Amniotic stem cell (primary cell): ENCODE results near the gene SMC1B.
"Not testable (repeated sequence)": the region's sequence is repeated elsewhere in the genome, so short reads cannot be mapped to it uniquely, and the experiment has no call there.

Source experiments
- DNase-seq: peaks from one replicate; lab custom pipeline; 2025; lab: John Stamatoyannopoulos, UW

The SMC1B gene, protein sequence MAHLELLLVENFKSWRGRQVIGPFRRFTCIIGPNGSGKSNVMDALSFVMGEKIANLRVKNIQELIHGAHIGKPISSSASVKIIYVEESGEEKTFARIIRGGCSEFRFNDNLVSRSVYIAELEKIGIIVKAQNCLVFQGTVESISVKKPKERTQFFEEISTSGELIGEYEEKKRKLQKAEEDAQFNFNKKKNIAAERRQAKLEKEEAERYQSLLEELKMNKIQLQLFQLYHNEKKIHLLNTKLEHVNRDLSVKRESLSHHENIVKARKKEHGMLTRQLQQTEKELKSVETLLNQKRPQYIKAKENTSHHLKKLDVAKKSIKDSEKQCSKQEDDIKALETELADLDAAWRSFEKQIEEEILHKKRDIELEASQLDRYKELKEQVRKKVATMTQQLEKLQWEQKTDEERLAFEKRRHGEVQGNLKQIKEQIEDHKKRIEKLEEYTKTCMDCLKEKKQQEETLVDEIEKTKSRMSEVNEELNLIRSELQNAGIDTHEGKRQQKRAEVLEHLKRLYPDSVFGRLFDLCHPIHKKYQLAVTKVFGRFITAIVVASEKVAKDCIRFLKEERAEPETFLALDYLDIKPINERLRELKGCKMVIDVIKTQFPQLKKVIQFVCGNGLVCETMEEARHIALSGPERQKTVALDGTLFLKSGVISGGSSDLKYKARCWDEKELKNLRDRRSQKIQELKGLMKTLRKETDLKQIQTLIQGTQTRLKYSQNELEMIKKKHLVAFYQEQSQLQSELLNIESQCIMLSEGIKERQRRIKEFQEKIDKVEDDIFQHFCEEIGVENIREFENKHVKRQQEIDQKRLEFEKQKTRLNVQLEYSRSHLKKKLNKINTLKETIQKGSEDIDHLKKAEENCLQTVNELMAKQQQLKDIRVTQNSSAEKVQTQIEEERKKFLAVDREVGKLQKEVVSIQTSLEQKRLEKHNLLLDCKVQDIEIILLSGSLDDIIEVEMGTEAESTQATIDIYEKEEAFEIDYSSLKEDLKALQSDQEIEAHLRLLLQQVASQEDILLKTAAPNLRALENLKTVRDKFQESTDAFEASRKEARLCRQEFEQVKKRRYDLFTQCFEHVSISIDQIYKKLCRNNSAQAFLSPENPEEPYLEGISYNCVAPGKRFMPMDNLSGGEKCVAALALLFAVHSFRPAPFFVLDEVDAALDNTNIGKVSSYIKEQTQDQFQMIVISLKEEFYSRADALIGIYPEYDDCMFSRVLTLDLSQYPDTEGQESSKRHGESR

DNA sequence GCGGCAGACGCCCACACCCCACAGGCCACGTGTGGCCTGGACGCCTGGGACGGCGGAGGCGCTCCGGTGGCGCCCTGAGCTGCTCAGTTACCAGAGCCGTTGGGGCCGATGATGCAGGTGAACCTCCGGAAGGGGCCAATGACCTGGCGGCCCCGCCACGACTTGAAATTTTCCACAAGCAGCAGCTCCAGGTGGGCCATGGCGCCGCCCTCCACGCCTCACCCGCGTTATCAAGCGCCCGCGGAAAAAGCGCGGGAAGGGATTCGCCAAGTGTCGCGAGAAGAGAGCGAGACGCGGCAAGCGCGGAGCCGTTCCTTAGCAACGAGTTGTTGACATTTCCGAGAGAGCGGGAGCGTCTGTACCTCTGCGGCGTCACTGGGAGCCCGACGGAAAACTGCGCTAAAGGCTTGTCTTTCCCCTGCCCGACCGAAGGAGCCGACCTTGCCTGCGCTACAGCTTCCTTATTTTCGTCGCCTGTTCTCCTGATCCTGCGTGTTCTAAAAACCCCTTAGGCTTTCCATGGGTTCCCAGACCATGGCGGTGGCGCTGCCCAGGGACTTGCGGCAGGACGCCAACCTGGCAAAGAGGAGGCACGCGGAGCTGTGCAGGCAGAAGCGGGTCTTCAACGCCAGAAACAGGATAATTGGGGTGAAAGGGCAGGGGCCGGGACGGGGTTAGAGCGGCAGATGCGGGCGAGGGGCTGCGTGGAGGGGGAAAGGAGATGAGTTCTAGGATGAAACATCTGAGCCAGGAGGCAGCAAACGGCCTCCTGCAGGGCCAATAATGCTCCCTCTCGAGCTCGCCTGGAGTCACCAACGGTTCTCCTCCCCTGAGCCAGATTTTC, at the start of gene SMC1B, which contains the start of gene RIBC2:
SMC1B (minus strand) TSS at position 232 of the 844 bp plus-strand sequence; CDS start at position 200, 32 bp downstream.
RIBC2 (plus strand) TSS at position 326 of the 844 bp plus-strand sequence; CDS start at position 520, 194 bp downstream.
- no peak for DNase-seq

DNA sequence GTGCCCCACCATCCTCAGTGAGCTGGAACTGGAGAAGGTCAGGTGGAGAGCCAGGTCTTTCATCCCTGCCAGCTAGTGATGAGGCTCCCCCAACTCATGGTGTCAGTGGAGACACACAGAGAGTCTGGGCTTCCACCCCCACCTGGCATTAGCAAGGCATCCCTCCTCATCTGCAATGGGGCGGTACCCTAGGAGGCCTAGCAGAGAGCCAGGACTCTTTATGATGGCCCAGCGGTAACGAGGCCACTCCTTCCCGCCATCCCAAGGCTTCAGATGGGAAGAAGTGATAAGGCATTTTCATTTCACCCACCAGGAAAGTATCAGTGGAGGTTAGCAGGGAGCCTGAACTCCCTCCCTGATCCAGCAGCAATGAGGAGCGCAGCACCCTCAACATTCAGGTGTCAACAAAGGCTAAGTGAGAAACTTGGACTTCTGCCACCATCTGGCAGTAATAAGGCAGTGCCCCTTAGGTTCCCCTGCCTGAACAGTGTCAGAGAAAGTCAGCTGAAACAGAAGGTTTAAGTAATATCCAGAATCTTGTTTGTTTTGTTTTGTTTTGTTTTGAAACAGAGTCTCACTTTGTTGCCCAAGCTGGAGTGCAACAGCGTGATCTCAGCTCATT, 48.7 kb upstream of the SMC1B start:
- DNase-seq: no peak

DNA sequence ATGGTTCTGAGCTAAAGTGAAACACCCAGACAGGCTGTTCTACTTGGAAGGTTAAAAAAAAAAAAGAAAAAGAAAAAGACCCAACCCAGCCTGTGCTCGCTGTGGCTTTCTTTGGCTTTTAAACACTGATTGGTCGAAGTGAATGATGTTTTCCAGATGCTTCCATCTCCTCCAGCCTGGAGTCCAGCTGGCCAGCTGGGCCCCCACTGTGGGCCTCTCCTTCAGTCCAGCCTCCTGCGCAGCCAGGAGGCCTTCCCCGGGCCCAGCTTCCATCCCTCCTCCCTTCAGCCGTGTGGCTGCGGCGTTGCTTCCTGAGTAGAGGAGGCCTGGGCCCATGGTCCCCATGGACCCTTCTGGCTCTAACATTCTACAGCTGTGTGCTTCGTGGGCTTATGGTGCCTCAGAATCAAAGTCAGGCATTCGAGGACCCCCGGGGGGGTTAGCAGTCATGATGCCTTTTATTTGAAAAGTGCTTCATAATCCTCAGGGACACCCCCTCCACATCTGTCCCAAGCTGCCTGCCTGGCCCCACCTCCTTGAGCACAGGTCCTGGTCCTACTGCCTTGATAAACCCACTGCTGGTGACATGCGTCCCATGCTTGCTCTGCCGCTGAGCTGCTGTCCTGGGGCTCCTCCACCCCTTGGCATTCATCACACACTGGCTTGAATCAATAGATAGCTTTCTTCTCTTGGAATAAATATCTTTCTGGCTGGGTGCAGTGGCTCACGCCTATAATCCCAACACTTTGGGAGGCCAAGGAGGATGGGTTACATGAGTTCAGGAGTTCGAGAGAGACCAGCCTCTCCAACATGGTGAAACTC, 47.1 kb upstream of the SMC1B start:
- no peak for DNase-seq

DNA sequence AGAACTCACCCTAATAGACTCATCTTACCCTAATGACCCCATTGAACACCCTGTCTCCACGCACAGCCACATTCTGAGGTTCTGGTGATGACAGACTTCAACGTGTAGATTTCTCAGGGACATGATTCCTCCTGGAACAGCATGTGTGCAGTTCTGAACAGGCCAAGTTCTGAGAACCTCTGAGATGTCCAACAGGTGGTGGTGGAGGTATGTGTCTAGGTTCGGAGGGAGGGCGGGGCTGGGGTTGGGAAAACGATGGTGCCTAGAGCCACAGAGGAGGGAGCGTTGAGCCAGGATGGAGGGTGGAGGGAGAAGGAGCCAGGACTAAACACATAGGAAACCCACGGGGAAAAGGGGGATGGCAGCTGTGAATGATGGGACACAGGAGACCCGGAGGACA, 45.8 kb upstream of the SMC1B start:
- no peak for DNase-seq

DNA sequence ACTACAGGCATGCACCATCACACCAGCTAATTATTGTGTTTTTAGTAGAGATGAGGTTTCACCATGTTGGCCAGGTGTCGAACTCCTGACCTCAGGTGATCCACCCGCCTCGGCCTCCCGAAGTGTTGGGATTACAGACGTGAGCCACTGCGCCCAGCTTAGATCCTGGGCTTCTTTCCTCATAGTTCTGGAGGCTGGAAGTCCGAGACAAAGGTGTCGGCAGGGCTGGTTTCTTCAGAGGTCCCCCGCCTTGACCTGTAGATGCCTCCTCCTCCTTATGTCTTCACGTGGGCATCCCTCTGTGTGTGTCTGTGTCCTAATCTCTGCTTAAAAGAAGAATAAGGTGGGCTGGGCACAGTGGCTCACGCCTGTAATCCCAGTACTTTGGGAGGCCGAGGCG, 45.1 kb upstream of the SMC1B start:
- no peak for DNase-seq

DNA sequence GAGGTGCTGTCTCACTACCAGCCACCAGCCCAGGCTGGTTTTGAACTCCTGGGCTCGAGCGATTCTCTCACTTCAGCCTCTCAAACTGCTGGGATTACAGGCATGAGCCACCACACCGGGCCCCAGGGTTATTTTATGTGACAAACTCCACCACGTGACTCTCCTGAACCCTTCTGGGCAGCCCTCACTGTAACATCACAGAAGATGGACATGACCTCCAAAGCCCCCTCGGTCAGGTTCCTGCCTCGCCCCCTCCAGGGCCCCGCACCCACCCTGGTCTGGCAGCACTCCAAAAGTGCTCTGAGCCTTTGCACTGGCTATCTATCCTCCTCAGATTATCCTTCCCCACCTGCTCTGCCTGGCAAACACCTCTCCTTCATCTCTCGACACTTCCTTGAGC, 43.4 kb upstream of the SMC1B start:
- no peak for DNase-seq

DNA sequence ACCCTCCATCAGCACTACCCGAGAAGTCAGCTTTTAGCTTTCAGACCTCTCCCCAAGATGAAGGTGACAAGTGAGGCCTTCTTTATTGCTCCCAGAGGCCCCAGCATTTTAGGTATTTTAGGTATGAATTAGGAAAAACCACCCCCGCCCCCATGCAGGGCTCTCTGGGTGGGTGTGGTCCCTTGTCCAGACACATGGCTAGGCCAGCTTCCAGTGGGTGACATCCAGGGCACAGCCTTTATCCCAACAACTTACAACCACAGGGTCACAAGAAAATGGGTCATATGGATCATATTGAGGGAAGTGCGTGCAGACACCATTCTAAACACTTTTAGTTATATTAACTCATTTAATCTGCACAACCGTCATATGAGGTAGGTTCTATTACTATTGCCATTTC, 42.2 kb upstream of the SMC1B start:
- no peak for DNase-seq

DNA sequence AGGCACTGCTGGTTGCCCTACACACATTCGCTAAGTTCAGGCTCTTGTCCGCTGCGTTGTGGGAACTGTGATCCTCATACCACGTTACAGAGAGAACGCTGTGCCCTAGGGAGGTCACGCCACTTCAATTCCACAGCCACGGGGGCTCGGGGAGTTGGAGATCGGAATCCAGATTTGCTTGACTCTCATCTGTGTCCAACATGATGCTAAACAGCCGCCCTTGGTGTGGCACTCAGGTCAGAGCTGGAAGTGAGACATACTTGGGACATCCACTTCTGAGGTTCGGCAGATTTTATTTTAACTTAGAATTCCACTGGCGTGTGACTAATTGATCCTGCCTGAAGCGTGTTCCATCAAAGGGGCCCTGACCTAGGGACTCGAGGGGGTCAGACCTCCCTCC, 41.8 kb upstream of the SMC1B start:
- DNase-seq: no peak

DNA sequence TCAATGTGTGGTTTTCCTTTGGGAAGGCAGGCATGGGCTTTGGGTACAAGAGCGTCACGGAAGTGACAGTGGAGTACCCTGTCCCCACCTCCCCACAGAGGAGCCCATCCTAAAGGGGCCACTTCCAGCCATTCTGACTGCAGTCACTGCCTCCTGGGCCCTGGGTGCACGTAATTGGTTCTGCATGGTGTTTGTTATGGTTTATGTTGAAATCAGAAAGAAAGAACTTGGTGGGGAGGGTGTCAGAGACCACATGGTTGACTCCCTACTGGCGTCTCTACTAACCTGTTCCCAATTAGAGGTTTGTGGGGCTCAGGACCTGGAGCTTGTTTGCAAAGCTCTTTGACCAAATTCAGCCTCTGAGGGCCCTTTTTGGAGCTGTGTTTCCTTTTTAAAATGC, 40.9 kb upstream of the SMC1B start:
- no peak for DNase-seq

DNA sequence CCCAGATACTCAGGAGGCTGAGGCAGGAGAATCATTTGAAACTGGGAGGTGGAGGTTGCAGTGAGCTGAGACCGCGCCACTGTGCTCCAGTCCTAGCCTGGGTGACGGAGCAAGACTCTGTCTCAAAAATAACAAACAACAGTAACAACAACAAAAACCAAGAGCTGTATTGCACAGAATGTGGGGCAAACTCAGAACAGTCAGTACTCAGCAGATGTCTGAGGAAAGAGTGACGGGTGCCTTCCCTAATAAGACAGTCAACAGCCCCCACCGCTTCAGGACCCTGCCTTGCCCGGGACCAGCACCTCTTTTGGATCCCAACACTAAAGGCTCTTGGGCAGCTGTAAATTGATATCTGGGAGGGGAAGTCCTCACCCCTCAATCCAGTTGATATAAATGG, 40.4 kb upstream of the SMC1B start:
- DNase-seq: no peak

DNA sequence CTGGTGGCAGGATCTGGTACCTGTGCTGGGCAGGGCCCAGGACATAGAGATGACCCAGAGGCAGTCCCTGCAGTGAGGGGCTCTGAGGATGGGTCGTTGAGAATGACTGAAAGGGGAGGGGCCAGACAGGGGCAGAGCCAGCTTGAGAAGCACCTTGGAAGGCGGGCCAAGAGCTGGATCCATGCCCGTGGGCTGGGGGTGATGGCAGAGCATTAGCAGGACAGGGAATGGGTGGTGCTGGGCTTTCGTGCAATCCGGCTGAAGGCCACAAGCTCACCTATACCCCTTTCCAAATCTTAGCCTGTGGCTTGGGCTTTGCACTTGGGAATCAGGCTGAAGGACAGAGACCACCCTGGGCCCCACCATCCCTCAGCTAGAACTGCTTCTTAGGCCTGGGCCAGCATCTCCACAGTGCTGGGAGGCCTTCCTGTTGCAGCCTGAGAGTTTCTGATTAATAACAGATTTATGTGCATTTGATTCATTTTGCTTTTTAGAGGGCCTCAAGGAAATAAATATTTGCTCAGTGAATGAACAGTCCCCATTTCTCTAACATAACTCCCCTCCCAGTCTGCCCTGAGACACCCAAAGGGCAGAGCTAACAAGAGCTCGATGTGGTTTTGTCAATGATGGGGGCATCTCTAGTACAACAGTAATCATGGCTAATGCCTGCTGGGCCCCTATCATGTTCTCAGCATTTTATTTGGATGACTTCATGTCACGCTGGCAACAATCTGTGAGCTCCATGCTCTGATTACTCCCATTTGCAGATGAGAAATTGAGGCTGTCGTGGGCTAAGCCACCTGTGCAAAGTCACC, 39.4 kb upstream of the SMC1B start:
- no peak for DNase-seq

DNA sequence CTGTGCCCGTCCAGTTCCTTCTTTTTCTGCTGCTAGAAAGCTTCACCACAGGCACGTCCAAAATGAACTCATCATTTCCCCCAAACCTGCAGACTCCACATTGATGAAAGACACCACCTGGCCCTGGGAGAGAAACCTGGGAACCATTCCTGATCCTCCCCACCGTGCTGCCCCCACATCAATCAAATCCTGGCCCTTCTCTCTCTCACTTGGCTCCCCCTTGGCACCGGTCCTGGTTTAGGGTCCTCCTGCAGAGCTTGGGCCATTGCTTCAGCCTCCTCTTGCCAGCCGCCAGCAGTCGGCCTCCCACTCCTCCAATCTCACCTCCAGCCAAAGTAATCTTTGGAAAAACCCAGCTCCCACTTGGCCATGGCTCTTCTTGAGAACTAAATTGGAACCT, 38.6 kb upstream of the SMC1B start:
- DNase-seq: no peak

DNA sequence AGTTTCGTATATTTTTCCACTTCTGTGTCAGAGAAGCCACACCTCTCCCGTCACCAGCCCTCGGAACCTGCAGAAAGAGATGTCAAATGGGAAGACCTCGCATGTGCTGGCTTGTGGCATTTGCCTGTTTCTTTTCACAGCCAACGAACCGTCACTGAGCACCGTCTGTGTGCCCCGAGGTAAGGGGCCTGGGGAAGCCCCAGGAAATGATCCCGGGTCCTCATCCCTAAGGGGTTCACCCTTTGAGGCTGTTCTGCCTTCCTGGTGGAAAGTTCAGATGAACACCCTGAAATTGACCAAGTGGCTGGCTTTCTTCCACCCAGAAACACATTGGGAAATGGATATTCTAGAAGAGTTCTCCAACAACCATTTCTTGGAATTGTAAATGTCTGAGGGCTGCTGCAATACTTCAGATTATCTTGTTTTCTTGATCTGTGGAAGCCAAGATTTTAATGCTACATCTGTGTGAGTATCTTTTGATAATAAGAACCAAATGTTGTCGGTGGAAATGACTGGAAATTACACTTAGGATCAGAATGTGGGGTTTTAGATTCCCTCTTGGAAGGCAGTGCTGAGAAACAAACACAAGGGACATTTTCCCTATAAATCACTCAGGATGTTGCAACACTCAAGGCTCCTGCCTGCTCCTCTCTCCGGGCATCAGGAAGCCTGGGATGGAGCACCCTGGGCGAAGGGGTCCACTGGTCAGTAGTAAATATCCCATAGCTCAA, 37.7 kb upstream of the SMC1B start:
- DNase-seq: peak; percentile 78

DNA sequence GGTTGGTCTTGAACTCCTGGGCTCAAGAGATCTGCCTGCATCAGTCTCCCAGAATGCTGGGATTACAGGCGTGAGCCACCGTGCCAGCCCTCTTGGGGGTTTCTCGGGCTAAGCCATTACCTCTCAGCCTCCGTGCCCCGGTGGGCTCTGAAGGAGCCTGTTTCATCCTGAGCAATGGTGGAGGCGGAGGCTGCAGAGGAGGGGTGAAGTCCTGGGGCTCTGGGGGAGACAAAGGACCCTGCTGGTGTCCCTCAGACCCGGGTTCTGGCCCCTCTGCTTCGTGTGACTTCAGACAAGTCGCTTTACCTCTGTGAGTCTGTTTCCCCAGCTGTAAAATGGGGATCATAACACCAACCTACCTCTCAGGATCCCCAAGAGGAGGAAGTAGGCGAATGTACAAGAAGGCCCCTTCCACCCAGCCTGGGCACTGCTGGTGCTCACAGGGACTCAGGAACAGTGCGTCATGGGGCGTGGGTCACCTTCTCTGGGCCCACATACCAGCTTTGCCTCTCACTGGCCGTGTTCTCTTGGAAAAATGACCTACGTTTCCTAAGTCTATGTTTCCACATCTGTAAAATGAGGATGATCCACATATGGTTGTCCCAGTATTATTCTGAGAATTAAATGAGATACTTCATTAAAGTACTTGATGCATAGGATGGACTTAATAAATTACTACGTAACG, 36.8 kb upstream of the SMC1B start:
- DNase-seq: no peak

DNA sequence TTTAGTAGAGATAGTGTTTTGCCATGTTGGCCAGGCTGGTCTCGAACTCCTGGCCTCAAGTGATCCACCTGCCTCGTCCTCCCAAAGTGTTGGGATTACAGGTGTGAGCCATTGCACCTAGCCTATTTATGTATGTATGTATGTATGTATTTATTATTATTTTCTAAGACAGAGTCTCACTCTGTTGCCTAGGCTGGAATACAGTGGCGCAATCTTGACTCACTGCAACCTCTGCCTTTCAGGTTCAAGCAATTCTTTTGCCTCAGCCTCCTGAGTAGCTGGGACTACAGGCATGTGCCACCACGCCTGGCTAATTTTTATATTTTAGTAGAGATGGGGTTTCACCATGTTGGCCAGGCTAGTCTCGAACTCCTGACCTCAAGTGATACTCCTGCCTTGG, 36.0 kb upstream of the SMC1B start:
- not testable (repeated sequence) for DNase-seq

DNA sequence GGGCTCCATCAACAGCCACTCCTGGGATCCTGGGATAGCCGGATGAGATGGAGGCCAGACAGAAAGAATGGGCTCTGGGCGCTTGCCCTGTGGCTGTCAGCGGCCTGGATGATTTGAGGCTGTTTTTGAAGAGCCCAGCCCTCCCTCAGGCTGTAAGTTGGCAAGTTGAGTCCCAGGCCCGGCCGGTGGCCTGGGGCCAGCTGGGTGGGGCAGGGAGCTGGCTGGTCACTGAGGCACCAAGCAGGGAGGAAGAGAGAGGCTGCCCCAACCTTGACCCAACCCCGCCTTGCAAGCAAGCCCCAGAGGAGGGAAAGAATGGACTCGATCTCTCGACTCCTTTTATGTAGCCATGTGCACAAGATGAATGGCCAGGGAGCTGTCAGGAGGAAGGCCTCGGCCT, 35.0 kb upstream of the SMC1B start:
- DNase-seq: no peak

DNA sequence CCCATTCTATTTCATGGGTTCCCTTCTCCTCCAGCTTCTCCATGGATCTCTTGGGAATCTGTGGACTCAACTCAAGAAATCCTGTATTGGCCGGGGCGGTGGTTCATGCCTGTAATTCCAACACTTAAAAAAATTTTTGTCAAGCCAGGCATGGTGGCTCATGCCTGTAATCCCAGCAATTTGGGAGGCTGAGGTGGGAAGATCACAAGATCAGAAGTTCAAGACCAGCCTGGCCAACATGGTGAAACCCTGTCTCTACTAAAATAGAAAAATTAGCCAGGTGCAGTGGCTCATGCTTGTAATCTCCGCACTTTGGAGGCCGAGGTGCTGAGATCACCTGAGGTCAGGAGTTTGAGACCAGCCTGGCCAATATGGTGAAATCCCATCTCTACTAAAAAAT, 34.2 kb upstream of the SMC1B start:
- DNase-seq: not testable (repeated sequence)

DNA sequence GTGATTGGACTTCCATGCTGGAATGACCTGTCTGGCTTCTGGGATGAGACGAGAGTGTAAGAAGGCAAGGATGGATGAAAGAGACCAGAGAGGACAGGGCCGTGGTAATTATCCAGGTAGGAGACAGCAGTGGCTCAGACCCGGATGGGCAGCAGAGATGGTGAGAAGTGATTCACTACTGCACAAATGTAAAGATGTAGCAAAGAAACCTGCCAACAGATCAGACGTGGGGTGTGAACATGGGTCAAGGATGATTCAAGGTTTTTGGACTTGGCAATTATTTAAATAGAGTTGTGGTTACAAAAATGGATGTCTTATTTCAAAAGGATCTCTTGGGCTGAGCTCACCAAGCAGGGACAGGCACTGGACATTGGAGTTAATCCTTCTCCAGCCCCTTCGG, 32.8 kb upstream of the SMC1B start:
- no peak for DNase-seq
